GM08714 (cell line): ENCODE results near the gene TMEM134.
A peak's percentile ranks its signal among the peaks of the same experiment; 100 is the strongest.
"Not testable (repeated sequence)": the region's sequence is repeated elsewhere in the genome, so short reads cannot be mapped to it uniquely, and the experiment has no call there.

Source experiments
- H3K4me3 ChIP-seq: fragments of 200-500 bp; sonication (Bioruptor generic); 2 replicates; pipeline ENCODE4 v1.5.1; 2014; ENCODE audit warnings: mild to moderate bottlenecking, low read length, inconsistent platforms
- ZNF274 ChIP-seq: IDR thresholded peaks from 2 replicates; pipeline ENCODE4 v1.6.1; 2012; ENCODE audit warnings: mild to moderate bottlenecking, low read depth, low read length

TMEM134 gene

GRCh38 chr11:67483831-67484665 lies 15.0 kb upstream of the TMEM134 start:
- no peak for TF ChIP-seq ZNF274
- peak overlapping the region; percentile 59; the same call in 1 of the 2 replicates for H3K4me3 ChIP-seq

GRCh38 chr11:67482827-67483798 lies 14.1 kb upstream of the TMEM134 start, which contains the start of gene AIP:
Gene AIP, plus strand, starts transcription at chr11:67483026. Its CDS starts 133 bp downstream, at chr11:67483159.
- H3K4me3 ChIP-seq, result peak within 1 kb of the TSS; percentile 59; the same call in 1 of the 2 replicates
- no peak for TF ChIP-seq ZNF274

DNA sequence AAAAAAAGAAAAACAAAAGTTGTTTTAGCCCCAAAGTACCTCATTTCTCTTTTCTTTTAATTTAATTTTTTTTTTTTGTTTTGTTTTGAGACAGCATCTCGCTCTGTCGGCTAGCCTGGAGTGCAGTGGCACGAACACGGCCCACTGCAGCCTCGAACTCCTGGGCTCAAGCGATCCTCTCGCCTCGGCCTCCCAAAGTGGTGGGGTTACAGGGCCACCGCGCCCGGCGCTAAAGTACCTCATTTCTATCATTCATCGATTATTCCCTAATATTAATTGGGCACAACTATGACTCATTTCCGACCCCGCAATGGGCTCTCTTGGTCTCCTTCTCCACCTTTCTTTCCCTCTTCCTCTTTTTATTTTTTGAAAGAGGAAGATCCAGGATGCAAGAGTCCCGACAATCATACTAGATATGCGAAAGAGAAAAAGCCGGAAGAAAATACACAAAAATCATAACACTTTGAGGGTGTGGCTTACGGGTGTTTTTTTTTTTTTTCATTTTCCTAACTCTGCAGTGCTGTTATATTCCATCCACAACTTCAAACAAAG lies 13.3 kb upstream of the TMEM134 start:
- TF ChIP-seq ZNF274, result no peak
- H3K4me3 ChIP-seq, result peak overlapping the region; percentile 59; the same call in 1 of the 2 replicates

GRCh38 chr11:67477344-67478050 lies 8.4 kb upstream of the TMEM134 start:
- H3K4me3 ChIP-seq, result not testable (repeated sequence)

DNA sequence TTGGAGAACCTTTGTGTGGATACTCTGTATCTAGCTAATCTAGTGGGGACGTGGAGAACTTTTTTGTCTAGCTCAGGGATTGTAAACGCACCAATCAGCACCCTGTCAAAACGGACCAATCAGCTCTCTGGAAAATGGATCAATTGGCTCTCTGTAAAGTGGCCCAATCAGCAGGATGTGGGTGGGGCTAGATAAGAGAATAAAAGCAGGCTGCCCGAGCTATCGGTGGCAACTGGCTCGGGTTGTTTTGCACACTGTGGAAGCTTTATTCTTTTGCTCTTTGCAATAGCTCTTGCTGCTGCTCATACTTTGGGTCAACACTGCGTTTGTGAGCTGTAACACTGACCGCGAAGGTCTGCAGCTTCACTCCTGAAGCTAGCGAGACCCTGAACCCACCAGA lies 7.6 kb upstream of the TMEM134 start:
- not testable (repeated sequence) for H3K4me3 ChIP-seq

GRCh38 chr11:67472882-67473281 lies 3.8 kb upstream of the TMEM134 start:
- no peak for TF ChIP-seq ZNF274
- H3K4me3 ChIP-seq, result no peak overlapping the region

DNA sequence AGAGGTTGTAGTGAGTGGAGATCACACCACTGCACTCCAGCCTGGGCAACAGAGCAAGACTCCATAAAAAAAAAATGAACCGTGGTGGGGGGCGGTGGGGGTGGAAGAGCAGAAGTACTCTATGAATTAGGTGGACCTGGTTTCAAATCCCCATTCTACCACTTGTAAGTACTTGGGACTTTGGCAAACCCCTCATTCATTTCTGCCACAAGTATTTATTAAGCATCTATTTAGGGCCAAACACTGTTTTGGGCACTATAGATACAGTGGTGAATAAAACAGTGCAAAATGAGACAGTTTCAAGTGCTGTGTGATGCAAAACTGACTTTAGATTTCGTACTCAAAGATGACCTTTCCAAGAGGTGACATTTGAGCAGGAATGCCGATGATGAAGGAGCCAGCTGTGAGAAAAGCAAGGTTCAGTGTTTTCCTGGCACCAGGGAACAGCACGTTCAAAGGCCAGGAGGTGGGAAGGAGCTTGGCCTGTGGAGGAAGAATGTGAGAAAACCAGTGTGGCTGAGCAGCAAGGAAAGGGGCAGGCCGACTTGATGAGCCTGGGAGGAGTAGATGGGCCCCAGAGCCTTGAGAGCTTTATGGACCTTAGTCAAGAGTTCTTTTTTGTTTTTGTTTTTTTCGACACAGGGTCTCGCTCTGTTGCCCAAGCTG lies 1.4 kb upstream of the TMEM134 start:
- no peak for TF ChIP-seq ZNF274
- H3K4me3 ChIP-seq, result no peak overlapping the region

GRCh38 chr11:67469508-67469811 lies 409 bp upstream of the TMEM134 start:
- no peak for TF ChIP-seq ZNF274

GRCh38 chr11:67468456-67468758 lies 644 bp downstream of the TMEM134 start:
- H3K4me3 ChIP-seq, result peak overlapping the region; percentile 82
- TF ChIP-seq ZNF274, result no peak

More at GRCh38 chr11:67469508-67469811, 409 bp upstream of the TMEM134 start:
- peak overlapping the region; percentile 52; the same call in 1 of the 2 replicates for H3K4me3 ChIP-seq

- peak overlapping the region; percentile 82; the same call in 1 of the 2 replicates for H3K4me3 ChIP-seq
- TF ChIP-seq ZNF274, result no peak
Measured at GRCh38 chr11:67468056-67468455, 995 bp downstream of the TMEM134 start.

- H3K4me3 ChIP-seq, result no peak overlapping the region
Measured at GRCh38 chr11:67466962-67467771, 1.9 kb downstream of the TMEM134 start.

DNA sequence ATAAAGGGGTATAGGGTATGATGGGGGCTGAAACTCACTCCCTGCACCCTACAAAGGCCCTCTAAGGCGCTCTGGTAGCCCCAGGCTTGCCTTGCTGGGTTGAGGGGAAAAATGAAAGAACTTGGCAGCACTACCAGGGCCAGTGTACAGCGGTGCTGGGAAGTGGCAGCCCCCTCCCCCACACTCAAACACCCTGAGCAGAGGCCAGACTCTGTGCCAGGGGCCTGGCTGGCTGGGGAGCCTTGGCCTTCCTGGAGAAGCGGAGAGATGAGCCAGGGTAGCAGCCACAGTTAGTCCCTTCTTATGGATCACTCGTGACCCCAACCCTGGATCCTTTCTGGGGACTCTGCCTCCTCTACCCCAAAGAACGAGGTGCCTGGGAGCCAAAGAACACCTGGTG lies 2.7 kb downstream of the TMEM134 start:
- TF ChIP-seq ZNF274, result no peak
- no peak overlapping the region for H3K4me3 ChIP-seq

More at GRCh38 chr11:67466962-67467771, 1.9 kb downstream of the TMEM134 start:
- no peak for TF ChIP-seq ZNF274

DNA sequence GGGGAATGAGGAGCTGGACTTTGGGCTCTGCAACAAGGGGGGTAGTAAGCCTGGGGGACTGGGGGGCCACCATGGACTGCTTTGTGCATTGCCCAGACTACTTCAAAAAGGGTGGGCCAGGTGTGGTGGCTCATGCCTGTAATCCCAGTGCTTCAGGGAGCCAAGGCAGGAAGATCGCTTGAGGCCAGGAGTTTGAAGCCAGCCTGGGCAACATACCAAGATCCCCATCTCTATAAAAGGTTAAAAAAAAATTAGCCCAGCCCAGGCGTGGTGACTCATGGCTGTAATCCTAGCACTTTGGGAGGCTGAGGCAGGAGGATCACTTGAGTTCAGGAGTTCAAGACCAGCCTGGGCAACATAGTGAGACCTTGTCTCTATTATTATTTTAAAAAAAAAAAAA lies 3.5 kb downstream of the TMEM134 start:
- H3K4me3 ChIP-seq, result peak overlapping the region; percentile 81

GRCh38 chr11:67465189-67465510 lies 3.9 kb downstream of the TMEM134 start:
- no peak for TF ChIP-seq ZNF274
- peak overlapping the region; percentile 81 for H3K4me3 ChIP-seq
